ENCODE data around the gene DEXI. TPM values are rescaled to one million over a fixed set of nuclear protein-coding genes. Genes with fewer than 3 reads are reported as not detected.

Gene DEXI
- polyA plus RNA-seq, 1 experiment: 55.2 TPM

GRCh38 chr16:10938321-10938720, 3.9 kb downstream of the DEXI start:
- H3K4me3 ChIP-seq (ENCODE audit: low read depth, low read length): no peak overlapping the region
- no peaks in the 10 kb centered on the region for H3K27me3 ChIP-seq (ENCODE audit: control insufficient read depth, insufficient read depth, low read length)
- ChIA-PET POLR2A (no interaction called here), CTCF (interaction anchor here (1.9 kb wide), 1 partner anchor 16 kb away, joined by 5 read pairs; no protein-coding TSS in a partner anchor)
- TF ChIP-seq, protein P1, sequence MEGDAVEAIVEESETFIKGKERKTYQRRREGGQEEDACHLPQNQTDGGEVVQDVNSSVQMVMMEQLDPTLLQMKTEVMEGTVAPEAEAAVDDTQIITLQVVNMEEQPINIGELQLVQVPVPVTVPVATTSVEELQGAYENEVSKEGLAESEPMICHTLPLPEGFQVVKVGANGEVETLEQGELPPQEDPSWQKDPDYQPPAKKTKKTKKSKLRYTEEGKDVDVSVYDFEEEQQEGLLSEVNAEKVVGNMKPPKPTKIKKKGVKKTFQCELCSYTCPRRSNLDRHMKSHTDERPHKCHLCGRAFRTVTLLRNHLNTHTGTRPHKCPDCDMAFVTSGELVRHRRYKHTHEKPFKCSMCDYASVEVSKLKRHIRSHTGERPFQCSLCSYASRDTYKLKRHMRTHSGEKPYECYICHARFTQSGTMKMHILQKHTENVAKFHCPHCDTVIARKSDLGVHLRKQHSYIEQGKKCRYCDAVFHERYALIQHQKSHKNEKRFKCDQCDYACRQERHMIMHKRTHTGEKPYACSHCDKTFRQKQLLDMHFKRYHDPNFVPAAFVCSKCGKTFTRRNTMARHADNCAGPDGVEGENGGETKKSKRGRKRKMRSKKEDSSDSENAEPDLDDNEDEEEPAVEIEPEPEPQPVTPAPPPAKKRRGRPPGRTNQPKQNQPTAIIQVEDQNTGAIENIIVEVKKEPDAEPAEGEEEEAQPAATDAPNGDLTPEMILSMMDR (IDR thresholded peaks at IDR 0.05; ENCODE audit: insufficient read depth, low read depth, low read length): no peak
- peaks cover 4% of the 10 kb centered on the region for H3K36me3 ChIP-seq (ENCODE audit: control insufficient read depth, insufficient read depth, low read length)
- no peak for DNase-seq (ENCODE audit: low read depth)

GRCh38 chr16:10937068-10937859, 5.0 kb downstream of the DEXI start:
- TF ChIP-seq, protein P1 (IDR thresholded peaks at IDR 0.05; ENCODE audit: insufficient read depth, low read depth, low read length): no peak; the same call in 1 of the 2 replicates
- Histone ChIP-seq H3K27me3 (ENCODE audit: control insufficient read depth, insufficient read depth, low read length) (no peaks in the 10 kb centered on the region), H3K36me3 (ENCODE audit: control insufficient read depth, insufficient read depth, low read length) (peaks cover 6% of the 10 kb centered on the region), H3K4me3 (ENCODE audit: low read depth, low read length) (no peak overlapping the region)
- no peak for DNase-seq (ENCODE audit: low read depth)
- ChIA-PET CTCF (interaction anchor here (1.4 to 1.9 kb wide), 3 partner anchors 15 to 18 kb away, joined by 4 to 5 read pairs (median 4); no protein-coding TSS in a partner anchor), POLR2A (no interaction called here)

DNA sequence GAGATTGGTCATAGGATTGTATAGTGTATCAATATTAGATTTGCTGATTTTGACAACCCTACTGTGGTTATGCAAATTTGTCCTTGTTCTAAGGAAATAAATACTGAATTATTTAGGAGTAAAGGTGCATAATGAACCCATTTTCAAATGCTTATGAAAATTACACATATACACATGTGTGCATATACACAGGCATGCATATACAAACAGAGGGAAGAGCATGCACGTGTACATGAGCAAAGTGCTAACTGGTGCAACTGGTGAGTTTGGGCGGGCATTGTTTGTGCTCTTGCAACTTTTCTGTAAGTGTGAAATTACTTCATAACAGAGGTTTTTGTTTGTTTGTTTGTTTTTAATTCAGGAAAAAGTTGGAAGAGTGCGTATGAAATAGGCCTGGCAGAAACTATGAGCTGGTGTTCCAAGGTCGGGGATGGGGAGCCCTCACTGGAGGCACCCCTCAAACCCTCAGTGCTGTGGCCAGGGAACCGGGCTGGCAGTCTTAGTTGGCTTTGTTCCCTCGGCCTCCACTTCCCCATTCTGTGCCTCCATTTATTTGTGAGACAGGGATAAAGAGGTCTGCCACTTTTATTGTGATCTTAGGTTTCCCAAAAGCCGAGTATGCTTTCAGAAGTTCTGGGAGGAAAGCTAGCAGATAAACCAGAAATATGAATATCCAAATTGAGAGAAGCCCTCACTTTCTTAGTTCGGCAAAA, 5.8 kb downstream of the DEXI start:
- TF ChIP-seq, protein P1 (IDR thresholded peaks at IDR 0.05; ENCODE audit: insufficient read depth, low read depth, low read length): no peak
- ChIA-PET POLR2A (no interaction called here), CTCF (interaction anchor here (1.4 to 1.5 kb wide), 2 partner anchors 14 to 17 kb away, joined by 4 read pairs; no protein-coding TSS in a partner anchor)
- Histone ChIP-seq H3K36me3 (ENCODE audit: control insufficient read depth, insufficient read depth, low read length) (peaks cover 6% of the 10 kb centered on the region), H3K27me3 (ENCODE audit: control insufficient read depth, insufficient read depth, low read length) (no peaks in the 10 kb centered on the region), H3K4me3 (ENCODE audit: low read depth, low read length) (no peak overlapping the region)
- no peak for DNase-seq (ENCODE audit: low read depth)

DNA sequence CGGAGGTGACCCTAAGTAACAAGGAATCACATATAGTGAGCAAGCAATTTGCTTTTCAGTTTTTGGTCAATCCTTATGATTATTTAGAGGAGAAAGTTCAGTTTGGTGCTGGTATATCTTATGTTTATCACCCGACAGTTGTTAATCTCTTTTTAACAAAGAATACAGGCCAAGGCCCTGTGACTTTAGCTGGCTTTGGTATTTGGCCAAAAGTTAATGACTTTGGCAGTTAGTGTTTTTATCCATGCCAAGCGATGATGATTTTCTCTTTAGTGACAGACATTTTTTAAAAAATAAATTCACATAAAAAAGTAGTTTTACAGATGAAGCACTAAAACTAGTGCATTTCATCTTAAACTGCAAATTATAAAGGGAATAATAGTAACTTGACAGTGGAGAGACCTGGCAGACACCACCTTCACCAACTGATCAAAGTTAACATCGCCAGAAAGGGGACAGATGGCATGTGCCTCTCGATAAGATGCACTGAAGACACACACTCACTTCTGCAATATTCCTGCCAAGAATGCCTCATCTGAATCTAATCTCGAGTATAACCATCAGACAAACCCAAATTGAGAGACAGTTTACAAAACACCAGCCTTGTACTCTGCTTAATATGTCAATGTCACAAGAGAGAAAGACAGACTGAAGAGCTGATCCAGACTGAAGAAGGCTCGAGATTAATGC, 6.9 kb downstream of the DEXI start:
- ChIA-PET CTCF (interaction anchor here (0.7 kb wide), 1 partner anchor 170 kb away, joined by 6 read pairs; no protein-coding TSS in a partner anchor), POLR2A (no interaction called here)
- DNase-seq (ENCODE audit: low read depth): no peak
- H3K27me3 ChIP-seq (ENCODE audit: control insufficient read depth, insufficient read depth, low read length): no peaks in the 10 kb centered on the region
- H3K36me3 ChIP-seq (ENCODE audit: control insufficient read depth, insufficient read depth, low read length): peaks cover 8% of the 10 kb centered on the region
- H3K4me3 ChIP-seq (ENCODE audit: low read depth, low read length): no peak overlapping the region
- TF ChIP-seq, protein P1 (IDR thresholded peaks at IDR 0.05; ENCODE audit: insufficient read depth, low read depth, low read length): no peak
